ENCODE measurements around the gene KIDINS220.
"Not testable (repeated sequence)": the region's sequence is repeated elsewhere in the genome, so short reads cannot be mapped to it uniquely, and the experiment has no call there.

Gene KIDINS220

GRCh38 chr2:8750221-8750620, 87.2 kb downstream of the KIDINS220 start:
- DNase-seq: no peak

DNA sequence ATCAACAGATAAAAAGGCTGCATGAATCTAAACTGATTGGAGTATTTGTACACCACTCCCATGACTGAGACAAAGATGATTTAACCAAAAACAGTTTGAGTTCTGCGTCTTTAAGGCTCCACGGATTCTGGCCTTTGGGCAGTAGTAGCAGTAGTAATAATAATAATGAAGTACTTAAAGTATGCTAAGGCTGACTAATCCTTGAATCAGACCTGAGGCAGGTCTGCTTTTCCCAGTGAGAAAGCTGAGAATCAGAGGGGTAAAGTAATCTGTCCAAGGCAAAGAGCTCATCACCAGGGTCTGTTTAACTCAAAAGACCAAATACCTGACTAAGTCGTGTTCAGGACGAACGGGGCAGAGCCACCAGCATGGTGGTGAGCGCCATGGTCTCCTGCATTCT, 94.2 kb downstream of the KIDINS220 start:
- DNase-seq: no peak

DNA sequence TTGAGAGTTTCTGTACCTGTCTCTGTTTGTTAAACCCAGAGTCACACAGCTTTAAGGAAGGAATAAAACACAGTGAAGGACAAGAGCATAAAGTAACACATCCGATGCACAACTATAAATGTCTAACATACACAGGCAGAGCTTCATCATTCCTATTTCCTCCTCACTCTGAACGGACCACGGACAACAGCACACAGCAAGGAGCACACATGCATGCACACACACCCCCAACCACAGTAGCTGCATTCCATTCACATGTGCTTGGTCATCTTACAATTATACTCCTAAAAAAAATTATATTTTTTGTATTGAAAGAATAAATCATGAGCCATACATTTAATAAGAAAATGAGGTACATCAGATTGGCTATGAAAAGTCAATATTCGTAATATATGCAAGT, 97.3 kb downstream of the KIDINS220 start:
- DNase-seq: no peak

DNA sequence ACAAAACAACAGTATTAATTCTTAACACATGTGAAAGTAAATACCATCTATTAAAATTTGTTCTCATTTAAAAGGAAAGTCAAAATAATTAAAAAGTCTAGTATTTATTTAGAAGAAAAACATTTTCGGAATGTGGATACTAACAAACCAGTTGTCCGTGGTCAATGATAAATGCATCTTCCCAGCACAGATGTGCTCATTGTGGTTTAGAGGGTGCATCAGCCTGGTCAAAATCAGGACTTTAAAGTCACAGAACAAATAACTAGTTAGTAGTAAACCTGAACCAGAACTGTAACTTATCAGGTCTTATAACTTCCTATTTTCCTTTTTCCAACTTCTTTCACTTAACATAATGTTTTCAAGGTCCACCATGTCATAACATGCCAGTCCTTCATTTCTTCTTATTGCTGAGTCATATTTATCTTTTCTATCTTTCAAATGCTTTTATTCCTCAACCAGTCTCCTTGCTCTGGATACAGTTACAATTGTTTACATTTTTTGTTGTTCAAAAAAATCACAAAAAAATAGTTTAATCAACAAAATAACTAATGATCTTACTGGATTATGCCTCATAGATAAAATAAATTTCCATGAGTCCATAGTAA, 99.7 kb downstream of the KIDINS220 start:
- no peak for DNase-seq

- no peak for DNase-seq
Measured at GRCh38 chr2:8732601-8733000, 104.8 kb downstream of the KIDINS220 start.

- no peak for DNase-seq
Measured at GRCh38 chr2:8729939-8730338, 107.5 kb downstream of the KIDINS220 start.

DNA sequence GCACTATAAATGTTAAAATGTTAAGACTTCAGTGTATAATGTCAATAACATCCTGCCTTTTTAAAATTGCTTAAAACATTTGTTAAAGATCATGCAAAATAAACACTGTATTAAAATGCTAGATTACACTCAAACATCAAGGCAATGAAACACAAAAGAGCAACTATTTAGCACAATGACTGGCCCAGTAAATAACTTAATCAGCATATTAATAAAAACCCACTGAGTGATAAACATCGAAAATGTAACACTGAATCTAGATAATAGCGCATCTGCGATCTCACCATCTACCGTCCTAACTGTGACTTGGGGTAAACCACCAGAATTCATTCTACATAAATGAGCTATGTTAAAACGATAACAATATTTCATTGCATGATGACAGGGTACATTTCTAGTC, 108.3 kb downstream of the KIDINS220 start:
- not testable (repeated sequence) for DNase-seq

- no peak for DNase-seq
Measured at GRCh38 chr2:8728305-8729015, 109.0 kb downstream of the KIDINS220 start.

DNA sequence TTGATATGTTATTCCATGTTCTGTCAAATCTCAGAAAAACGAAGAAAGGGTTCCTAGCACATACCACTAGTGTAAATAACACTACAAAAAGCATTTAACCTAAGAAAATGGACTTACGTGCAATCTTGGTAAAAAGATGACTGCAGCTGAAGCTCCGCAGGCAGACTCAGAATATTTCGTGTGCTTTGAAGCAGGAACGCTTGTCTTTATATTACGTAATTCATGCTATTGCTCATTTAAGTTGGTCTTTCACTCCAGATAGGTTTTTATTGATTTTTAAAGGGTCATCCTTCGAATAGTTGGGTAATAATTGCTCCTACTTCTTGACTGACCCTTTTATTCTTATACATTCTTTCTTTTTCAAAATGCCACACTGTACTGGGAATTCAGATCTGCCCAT, 111.6 kb downstream of the KIDINS220 start:
- DNase-seq: no peak

GRCh38 chr2:8722986-8723385, 114.4 kb downstream of the KIDINS220 start:
- no peak for DNase-seq

DNA sequence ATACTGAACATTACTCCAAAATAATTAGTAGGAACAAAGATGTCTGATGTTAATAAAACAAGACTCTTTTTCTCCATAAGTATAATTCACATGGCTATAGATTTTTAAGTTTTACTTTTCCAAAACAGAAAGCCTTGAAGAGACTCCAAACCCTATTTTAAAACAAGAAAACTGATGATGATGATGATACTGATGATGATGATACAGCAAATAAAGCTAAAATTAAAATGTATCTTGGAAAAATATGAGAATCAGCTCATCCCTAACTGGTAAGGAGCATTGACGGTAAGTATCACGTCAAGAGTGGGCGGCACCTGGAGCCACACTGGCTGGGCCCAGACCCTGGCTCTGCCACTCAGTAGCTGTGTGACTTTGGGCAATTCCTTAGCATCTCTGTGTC, 116.0 kb downstream of the KIDINS220 start:
- DNase-seq: no peak

DNA sequence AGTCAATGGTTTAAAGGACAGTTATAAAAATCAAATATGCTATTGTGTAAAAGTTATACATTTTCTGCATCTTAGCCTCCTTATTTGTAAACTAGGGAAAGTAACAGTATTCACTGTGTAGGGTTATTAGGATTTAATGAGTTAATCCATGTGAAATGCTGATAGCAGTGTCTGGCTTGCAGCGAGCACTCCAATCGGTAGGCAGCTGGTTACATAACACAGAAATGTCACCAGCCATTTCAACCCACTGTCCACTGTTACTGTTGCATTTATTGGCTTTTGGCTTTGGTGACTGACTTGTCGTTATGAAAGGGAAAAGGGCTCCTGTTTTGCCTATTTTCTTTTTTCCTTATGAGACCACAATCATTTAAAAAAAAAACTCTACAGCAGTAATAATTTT, 116.7 kb downstream of the KIDINS220 start:
- DNase-seq: no peak

DNA sequence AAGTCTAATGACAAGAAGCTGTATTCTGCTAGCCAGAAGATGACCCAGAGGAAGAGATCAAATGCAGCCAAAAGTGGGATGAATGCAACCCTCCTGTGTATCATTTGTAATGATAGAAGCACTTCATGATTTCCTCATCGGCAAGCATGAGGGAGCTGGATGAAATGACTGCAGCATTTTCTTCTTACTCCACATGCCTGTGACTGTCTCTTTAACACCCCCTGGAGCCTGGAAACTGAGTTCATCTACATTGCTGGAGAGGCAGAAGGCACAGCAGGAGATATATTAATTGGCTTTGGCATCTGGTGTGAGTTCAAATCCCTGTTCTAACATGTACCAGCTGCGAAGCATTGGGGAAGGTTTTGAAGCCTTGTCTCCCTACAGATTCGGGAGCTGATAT, 117.9 kb downstream of the KIDINS220 start:
- DNase-seq: no peak

DNA sequence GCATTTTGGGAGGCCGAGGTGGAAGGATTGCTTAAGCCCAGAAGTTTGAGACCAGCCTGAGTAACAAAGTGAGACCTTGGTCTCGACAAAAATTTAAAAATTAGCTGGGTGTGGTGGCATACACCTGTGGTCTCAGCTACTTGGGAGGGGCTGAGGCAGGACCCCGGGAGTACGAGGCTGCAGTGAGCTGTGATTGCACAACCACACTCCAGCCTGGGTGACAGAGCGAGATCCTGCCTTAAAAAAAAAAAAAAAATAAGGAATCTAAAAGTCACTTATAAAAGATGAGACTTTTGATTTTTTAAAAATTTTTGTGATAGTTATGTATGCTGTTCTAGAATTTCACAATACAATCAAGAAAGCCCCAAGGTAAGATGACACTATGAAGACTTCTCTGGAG, 122.4 kb downstream of the KIDINS220 start:
- no peak for DNase-seq

DNA sequence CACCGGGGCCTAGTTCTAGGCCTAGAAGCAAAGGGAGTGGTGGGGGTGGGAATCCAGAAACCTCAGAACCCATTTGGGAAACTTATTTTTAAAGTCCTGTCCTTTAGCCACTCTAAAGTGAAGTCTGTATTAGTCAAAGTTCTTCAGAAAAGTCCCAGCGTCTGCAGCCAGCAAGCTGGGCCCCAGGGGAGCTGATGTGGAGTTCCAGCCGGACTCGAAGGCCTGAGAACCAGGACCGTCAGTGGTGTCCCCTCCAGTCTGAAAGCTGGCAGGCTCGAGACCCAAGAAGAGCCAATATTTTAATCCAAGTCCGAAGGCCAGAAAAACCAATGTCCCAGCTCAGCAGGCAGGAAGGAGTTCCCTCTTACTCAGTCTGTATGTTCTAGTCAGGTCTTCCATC, 123.1 kb downstream of the KIDINS220 start:
- DNase-seq: no peak

DNA sequence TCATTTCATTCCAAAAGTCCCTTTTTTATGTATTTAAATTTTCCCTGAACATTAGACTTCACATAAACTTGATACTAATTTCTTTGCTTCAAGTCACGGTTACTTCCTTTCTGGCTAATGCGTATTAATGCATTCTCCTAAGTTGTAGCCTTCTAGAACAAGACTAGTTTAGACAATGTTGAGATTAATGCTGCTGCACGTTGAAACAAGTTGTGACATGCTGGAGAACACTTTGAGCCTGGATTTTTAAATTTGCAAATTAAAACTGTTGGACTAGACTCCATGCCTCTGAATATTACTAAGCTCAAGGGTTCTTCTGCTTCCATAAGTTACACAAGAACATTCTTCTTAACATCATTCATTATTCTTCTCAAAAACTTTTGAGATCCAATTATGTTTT, 126.5 kb downstream of the KIDINS220 start:
- DNase-seq: no peak

DNA sequence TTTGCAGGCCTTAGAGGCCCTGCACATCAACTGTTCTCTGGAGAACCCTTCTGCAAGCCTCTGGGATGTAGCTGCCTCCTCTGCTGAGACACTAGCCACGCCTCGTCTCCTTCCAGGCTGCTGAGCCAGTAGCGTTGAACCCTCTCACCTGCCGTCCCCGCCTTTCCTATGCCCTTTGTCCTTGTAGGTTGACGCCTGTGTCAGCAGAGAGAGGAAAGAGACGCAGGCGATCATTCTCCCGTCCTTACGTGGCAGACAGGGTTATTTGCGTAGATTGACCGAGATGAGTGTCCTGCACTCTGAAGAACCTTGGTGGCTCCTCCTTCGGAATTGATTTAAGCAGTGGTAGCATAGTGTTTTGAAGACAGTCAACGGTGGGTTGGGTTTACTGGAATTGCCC, 127.8 kb downstream of the KIDINS220 start:
- DNase-seq: no peak

DNA sequence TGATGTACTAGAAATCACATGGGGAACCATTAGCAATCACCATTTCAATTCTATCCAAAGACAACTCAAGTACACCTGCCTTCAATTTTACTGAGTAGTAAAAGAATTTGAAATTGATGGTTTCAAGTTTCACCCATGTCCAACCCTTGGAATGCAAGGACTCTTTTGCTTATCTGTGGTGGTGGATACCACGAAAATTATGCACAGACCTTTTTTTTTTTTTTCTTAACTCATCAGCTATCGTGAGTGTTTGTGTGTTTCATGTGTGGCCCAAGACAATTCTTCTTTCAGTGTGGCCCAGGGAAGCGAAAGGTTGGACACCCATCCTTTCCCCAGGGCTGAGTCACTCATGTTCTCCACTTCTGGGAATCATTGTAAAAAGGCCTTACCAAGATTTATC, 132.5 kb downstream of the KIDINS220 start:
- no peak for DNase-seq

GRCh38 chr2:8701681-8702379, 135.6 kb downstream of the KIDINS220 start:
- no peak for DNase-seq

DNA sequence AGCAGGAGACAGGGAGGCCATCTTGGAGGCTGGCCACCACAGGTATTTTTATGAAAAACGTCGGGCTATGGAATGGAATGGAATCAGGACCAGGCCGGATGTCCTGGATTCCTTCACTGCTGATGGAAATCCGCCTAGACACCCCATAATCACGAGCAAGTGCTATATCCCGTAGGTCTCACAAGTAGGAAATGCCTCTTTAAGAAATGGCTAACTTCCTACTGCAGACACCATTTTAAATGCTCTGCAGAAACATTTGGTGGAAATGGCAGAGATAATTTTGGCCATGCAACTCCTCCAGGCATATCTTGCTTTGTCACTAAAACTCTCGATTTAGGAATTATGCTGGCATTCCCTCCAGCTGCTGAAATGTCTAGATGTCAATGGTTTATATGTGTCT, 137.6 kb downstream of the KIDINS220 start:
- no peak for DNase-seq

GRCh38 chr2:8697190-8697589, 140.2 kb downstream of the KIDINS220 start:
- no peak for DNase-seq

DNA sequence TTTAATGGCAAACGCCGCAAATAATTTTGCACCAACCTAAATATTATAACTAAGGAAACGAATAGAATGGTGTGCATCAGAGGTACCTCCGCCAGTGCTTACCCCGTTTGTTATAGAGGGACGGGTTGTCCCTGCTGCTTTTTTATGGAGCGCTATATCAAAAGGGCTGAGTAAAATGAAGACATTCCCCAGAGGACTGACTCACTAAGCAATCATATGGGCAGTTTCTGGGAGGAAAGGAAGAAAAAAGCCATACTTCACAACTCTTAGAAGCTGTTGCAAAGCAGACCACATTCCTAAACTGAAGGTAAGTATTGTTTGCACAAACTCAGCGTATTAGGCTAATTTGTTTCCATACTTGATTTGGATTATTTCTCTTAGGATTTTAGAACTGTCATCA, 142.7 kb downstream of the KIDINS220 start:
- DNase-seq: no peak

DNA sequence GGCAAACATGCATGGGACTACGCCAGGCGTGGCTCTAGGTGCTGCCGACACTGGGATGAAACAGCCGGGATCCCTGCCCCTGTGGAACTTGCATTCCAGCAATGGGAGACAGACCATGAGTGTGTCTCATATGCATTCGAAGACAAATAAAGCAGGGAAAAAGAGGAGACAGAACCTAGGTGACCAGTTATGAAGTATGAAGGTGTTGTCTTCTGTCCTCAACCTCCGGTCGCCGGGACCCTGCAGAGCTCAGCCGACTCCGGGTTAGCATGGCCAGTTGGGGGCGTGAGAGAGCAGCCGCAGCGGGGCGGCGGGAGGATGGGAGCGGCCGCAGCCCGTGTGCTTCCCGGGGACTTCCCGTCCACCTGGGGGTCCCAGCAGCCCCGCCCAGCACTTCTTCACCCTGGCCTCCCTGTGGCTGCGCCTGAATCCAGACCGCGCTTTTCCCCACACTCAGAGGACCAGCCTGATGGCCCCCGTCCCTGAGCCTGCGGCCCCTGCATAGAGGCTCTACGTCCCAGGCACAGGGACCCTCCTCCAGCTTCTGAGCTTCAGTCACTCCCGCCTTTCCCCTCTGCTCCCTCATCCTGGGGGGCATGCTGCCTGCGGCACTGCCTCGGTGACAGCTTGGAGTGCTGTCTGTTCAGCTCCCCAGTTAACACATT, 144.1 kb downstream of the KIDINS220 start:
- DNase-seq: no peak

GRCh38 chr2:8692783-8693156, 144.6 kb downstream of the KIDINS220 start:
- no peak for DNase-seq

All from NCI-H2081 (cell line).